GM19324 (cell line): ENCODE results near the gene TRIAP1.

Experiments
- ATAC-seq: cut with Tn5 transposase; IDR thresholded peaks from one replicate; pipeline ENCODE4 v1.9.1; 2021; ENCODE audit warnings: mild to moderate bottlenecking, moderate library complexity; ENCODE audit not compliant: unreplicated experiment, low FRiP score

The TRIAP1 gene

DNA sequence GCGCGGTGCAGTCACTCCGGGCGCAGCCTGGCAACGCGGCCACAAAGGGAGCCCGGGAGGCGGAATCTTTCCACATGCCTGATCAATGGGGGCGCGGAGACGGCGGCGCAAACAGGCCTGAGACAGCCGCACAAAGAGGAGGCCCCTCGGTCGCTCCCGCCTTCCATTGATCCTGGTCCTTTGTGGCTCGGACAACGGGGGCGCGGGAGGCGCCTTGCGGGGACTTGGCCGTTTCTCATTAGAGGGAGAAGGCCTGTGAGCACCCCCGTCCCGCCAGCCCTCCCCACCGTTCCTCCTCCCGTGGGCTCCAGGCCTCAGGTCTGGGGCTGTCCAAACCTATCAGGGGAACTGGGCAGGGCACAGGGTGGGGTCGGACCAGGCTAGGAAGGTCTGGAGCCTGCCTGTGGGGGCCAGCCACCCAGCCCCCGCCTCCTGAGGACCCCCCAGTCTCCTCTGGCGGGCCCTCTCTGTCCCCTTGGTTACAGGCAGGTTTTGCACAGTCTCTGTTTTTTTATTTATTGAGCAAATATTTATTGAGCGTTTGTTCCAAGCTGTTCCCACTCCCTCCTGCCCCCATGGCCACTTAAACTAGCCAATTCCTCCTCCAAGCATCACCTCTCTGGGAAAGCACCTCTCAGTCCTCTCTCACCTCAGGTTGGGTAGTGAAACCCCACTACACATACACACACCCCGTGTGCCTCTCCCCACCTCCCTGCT lies 48.2 kb downstream of the TRIAP1 start:
- no peak for ATAC-seq

- no peak for ATAC-seq
Observed at GRCh38 chr12:120394483-120395367, 51.5 kb downstream of the TRIAP1 start.
